Measurements from ENCODE around the gene FRMD4A. TPM values are rescaled to one million over a fixed set of nuclear protein-coding genes. Genes with fewer than 3 reads are reported as not detected.
"Not testable (repeated sequence)": the region's sequence is repeated elsewhere in the genome, so short reads cannot be mapped to it uniquely, and the experiment has no call there.

The FRMD4A gene
- total RNA-seq, 1 donor from 2014 or later, result 42.3 TPM

DNA sequence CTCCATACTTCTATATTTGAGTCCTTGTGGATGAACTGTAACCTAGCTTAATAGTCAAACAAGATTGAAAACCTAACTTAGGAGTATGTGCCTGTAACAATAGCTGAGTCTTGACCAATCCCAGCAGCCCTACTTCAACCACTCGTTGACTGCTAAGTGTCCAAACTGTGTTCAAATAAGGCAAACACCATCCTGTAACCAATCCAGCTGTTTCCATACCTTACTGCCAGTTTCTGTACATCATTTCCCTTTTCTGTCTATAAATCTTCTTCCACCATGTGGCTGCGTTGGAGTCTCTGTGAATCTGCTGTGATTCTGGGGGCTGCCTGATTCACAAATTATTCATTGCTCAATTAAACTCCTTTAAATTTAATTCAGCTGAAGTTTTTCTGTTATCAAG is 195.5 kb downstream of the FRMD4A start:
- ATAC-seq; intact Hi-C loops (cut with DNase I); DNase-seq (ENCODE audit: missing footprints): not testable (repeated sequence)

GRCh38 chr10:14134275-14134674 is 196.4 kb downstream of the FRMD4A start:
- DNase-seq (ENCODE audit: missing footprints) (no peak), ATAC-seq (no peak)
- intact Hi-C loops (cut with DNase I), result no loop called here

DNA sequence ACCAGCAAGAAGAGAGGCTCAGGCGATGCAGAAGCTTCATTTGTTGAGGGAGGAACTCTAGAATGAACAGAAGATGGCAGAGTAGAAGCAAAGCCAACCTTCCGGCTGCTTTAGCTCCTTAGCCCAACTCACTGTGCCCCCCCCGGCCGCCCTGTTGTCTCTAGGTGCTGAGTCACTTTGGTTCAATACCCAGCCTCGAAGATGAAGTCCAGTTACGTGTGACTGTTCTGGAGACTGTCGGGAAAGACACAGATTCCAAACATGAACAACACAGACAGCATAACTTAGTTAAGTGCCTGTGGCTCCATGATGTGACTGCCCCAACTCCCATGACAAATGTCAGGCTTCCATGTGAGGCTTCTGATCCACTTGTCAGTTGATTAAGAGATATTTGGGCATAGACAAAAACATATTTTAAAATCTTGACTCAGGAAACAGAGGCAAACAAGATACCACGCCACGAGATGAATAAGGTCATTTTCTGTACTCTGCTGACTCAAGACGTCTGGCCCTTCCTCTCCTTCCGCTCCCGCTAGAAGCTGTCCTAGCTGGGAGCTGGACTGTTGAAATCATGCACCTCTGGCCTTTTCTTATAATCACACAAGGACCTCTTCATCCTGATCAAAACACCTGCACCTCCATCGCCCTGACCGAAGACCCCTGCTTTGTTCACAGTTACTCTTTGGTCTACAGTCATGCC is 199.3 kb downstream of the FRMD4A start:
- DNase-seq (ENCODE audit: missing footprints) (no peak), ATAC-seq (no peak)
- intact Hi-C loops (cut with DNase I), result no loop called here

GRCh38 chr10:14129770-14130169 is 201.0 kb downstream of the FRMD4A start:
- ATAC-seq, result no peak
- DNase-seq (ENCODE audit: missing footprints), result no peak
- intact Hi-C loops (cut with DNase I), result no loop called here

DNA sequence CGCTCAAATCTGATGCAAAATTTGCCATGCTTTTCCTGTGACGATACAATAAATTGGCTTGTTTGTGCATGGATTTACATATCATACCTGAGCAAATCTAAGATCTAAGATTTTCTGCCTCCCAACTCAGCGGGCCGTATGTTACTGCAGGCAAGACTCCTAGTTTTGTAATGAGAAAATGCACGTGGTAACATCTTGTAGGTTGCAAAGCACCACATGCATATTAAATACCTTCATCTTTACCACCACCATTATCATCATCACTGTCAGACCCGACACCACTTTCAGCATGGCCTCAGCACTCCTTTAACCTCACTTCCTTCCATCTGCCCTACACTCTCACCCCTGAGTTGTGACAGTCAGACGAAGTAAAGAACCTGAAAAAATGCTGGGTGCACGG is 202.2 kb downstream of the FRMD4A start:
- ATAC-seq (no peak), DNase-seq (ENCODE audit: missing footprints) (no peak)
- intact Hi-C loops (cut with DNase I), result no loop called here

DNA sequence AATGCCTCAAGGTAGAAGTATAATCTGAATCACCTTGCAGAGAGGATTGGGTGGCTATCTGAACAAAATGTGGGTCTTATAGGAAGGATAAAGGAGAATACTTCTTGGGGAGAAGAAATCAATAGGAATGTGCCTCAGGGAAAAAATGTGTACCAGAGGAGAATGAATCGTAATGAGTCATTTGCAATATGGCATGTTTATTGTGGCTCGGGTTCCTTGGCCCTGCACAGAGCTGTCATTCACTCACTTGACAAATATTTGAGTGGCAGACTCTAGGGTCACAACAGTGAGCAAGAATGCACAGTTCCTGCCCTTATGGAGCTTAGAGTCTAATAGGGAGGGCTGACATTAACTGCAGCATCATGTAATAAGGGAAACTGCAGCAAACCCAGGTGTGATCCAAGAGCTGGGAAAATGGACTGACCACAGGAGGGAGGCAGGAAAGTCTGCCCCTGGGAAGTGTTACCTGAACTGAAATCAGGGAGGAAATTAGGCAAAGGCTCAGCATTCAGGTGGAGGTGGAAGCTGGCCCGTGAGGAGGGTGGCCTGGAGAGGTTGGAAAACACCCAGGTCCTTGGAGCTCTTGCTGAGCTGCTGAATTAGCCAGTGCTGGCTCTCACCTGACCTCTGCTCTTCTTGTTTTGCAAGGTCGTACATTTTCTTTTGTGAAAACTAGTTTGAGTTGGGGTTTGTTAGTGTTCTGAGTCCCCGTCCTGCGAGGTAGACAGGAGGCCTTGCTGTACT is 203.9 kb downstream of the FRMD4A start:
- intact Hi-C loops (cut with DNase I), result no loop called here
- ATAC-seq, result no peak
- DNase-seq (ENCODE audit: missing footprints), result no peak

DNA sequence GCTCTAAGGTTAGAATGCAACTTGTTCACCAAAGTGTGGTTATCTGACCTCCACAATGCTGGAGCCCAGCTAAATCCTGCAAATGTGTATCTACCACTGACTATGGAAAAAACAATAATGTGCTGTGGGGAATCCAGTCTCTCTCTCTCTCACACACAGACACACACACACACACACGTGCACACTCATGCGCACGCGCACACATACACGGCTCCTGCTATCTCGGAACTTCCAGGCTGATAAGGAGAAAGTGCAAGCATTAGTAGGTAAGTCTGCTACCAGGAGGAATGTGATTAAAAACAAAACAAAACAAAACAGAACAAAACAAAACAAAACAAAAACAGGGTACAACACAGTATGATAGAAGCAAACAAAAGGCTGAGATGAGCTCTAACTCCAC is 205.2 kb downstream of the FRMD4A start:
- ATAC-seq (no peak), DNase-seq (ENCODE audit: missing footprints) (no peak)
- intact Hi-C loops (cut with DNase I), result no loop called here

DNA sequence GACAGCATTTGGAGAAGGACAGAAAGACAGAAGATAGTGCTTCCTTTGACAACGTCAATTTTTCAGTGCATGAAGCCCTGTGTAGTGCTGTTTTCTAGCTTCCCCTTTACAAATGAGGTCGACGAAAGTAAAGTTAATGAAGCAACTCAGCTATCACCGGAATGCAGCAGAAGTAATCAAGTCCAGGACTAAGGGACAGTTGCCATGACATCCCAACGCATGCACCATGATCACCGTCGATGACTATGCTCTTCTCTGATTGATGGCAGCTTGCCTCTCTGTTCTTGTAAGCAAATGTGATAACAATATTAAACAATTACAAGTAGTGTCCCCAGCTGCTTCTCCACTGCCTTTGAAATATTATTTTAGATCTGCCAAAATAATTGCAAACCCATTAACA is 205.8 kb downstream of the FRMD4A start:
- intact Hi-C loops (cut with DNase I), result no loop called here
- ATAC-seq (no peak), DNase-seq (ENCODE audit: missing footprints) (no peak)

- intact Hi-C loops (cut with DNase I), result no loop called here
- DNase-seq (ENCODE audit: missing footprints) (no peak), ATAC-seq (no peak)
Observed at GRCh38 chr10:14123139-14123538, 207.6 kb downstream of the FRMD4A start.

GRCh38 chr10:14120812-14121211 is 209.9 kb downstream of the FRMD4A start:
- no peak for ATAC-seq
- intact Hi-C loops (cut with DNase I), result no loop called here

DNA sequence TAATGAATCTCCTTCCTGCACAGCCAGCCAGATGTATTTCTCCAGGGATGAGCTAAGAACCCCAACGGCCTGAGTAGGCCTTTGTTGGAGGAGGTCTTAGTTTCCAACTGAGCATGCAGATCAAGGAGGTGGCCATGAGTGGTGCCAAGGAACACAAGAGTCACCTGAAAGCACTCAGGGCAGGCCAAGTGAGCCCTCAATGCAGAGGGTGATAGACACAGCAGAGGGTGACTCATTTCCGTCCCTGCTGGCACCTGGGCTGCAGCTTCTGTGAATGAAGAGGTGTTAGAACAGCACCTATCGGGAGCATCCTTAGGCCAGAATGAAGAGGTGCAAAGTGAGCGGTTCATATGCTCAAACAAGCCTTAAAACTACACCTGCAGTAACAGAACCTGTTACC is 211.8 kb downstream of the FRMD4A start:
- ATAC-seq (no peak), DNase-seq (ENCODE audit: missing footprints) (no peak)
- intact Hi-C loops (cut with DNase I), result no loop called here

More at GRCh38 chr10:14120812-14121211, 209.9 kb downstream of the FRMD4A start:
- DNase-seq (ENCODE audit: missing footprints), result no peak

DNA sequence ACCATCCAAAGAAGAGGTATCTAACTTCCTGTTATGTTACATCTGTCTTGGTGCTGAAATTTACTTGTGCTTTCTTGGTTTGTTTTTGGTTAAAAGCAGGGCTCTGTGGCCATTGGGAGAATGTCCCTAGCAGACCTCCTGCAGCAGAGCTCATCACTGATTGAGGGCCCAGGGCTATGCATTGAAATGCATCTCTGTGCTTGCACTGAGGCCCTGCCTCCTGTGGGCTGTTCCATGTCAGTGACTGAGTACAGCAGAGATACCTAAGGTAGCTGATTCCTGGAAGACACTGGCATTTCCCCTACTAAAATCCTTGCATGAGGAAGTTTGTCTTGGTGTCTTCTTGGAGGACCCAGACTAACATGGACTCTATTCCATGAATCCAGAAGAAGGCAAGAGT is 213.9 kb downstream of the FRMD4A start:
- no peak for ATAC-seq
- intact Hi-C loops (cut with DNase I), result no loop called here
- DNase-seq (ENCODE audit: missing footprints), result no peak

GRCh38 chr10:14116021-14116420 is 214.7 kb downstream of the FRMD4A start:
- intact Hi-C loops (cut with DNase I), result no loop called here
- no peak for DNase-seq (ENCODE audit: missing footprints)
- ATAC-seq, result no peak

DNA sequence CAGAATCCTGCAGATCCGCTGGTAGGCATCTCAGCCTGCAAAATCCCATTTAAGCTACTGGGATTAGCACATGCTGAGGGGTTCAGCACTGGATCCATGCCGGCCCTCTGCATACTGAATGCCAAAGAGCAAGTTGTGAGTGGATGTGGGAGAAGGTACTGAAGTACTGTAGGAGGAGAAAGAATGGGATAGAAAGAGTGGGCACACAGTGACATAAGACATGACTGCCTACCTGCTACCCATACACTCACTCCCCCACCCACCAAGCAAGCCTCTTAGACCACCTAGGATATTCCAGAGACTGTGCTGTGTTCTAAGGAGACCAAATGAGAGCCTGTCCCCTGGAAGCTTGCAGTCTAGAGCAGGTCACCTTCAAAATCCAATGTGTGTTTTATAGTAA is 215.9 kb downstream of the FRMD4A start:
- intact Hi-C loops (cut with DNase I), result no loop called here
- ATAC-seq, result no peak
- no peak for DNase-seq (ENCODE audit: missing footprints)

GRCh38 chr10:14112056-14112455 is 218.7 kb downstream of the FRMD4A start:
- intact Hi-C loops (cut with DNase I), result no loop called here

DNA sequence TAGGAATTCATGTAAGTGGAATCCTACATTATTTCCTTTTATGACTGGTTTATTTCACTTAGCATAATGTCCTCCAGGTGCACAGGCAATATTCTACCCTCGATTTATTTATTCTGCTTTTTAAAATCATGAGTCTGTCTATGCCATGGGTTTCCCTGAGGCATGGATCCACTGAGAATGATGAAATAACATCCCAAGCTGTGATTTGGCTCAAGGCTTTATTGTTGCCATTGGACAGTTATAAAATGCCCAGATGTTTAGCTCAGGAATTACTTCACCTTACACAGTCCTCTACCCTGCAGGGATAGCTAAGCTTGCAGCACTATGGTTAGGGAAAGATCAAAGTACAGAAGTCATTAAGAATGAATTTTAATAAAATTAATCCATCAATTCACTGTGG is 219.5 kb downstream of the FRMD4A start:
- DNase-seq (ENCODE audit: missing footprints) (no peak), ATAC-seq (no peak)
- intact Hi-C loops (cut with DNase I), result no loop called here

More at GRCh38 chr10:14112056-14112455, 218.7 kb downstream of the FRMD4A start:
- DNase-seq (ENCODE audit: missing footprints) (no peak), ATAC-seq (no peak)

GRCh38 chr10:14106828-14107227 is 223.9 kb downstream of the FRMD4A start:
- DNase-seq (ENCODE audit: missing footprints) (no peak), ATAC-seq (no peak)
- intact Hi-C loops (cut with DNase I), result no loop called here

DNA sequence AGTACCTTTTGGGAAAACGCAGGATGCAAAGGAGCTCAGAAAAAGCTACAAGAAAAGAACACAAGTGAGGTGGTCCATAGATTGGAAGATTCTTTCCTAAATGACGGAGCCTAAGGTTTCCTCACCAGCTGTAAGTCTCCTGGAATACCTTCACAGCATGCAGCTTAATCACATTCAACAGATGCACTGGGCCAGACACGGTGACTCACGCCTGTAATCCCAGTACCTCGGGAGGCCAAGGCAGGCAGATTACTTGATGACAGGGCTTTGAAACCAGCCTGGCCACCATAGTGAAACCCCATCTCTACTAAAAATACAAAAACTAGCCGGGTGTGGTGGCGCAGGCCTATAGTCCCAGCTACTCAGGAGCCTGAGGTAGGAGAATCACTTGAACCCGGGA is 228.7 kb downstream of the FRMD4A start:
- intact Hi-C loops (cut with DNase I), result no loop called here
- DNase-seq (ENCODE audit: missing footprints) (no peak), ATAC-seq (no peak)

DNA sequence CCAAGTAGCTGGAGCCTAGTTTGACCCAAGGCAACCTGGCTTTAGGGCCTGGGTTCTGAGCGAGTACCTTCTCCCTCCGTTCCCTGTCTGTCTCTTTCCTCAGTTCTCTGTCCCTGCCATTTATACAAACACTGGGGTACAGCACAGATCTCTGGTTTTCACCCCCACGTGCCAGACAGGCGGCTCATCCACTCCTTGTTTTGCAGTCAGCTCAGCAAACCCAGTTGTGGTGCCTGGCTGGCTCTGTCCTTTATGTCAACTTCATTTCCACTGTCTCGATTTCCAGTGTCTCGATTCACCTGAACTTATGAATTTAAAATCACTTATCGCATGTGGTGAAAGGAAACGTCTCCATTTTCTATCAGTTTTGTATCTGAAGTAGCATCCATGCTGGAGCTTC is 230.8 kb downstream of the FRMD4A start:
- DNase-seq (ENCODE audit: missing footprints), result no peak
- no peak for ATAC-seq
- intact Hi-C loops (cut with DNase I), result loop anchor here (10.0 kb wide), 1 partner anchor 105 kb away; no protein-coding TSS in a partner anchor

DNA sequence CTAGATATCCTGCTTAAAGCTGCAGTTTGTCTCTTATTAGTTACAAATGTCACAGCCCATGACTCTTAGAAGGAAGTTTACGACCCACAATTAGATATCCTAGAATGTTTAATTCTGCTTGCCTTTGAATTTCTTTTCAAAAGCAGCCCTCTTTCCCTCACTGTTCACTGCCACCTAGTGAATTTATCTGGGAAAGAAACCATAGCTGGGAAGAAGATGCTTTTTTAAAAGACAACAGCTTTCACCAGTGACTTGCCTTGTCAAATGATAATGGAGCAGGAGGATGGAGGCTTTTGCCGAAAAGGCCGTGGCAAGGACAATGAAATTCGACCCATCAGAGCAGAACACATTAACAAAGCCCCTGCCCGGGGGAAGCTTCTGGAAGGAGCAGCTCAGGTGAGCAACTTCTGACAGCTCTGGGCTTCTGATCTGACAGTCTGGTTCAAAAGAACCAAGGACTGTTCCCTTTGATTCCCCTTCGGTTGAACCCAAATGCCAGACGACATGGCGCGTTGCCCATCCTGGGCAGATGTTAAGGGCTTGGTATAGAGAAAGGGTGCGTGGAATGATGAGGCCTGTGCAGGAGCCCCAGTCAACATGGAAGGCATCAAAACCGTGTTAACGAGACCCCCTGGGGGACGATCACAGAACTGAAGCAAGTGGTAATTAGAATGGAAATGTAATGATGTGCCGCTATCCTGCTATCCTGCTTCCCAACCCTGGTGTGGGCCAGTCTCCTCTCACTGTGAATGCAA is 236.8 kb downstream of the FRMD4A start:
- ATAC-seq (peak; percentile 40), DNase-seq (ENCODE audit: missing footprints) (no peak)
- intact Hi-C loops (cut with DNase I), result loop anchor here (1.0 to 10.0 kb wide), 4 partner anchors 99 to 482 kb away; no protein-coding TSS in a partner anchor

All from Right ventricle myocardium inferior (tissue), 1 donor.